Measurements from ENCODE around the gene HMGCS1.

Gene HMGCS1

GRCh38 chr5:43298443-43298842 lies 14.8 kb downstream of the HMGCS1 start:
- in situ Hi-C loops (cut with HindIII; ENCODE audit: low sequenced_read_pairs): no loop called here
- DNase-seq (ENCODE audit: low read depth): no peak
- H3K4me3 ChIP-seq (ENCODE audit: low read depth, low read length): no peak overlapping the region
- TF ChIP-seq CTCF (IDR thresholded peaks at IDR 0.05; ENCODE audit: low read depth, low read length, missing control alignments): no peak

GRCh38 chr5:43296835-43297234 lies 16.4 kb downstream of the HMGCS1 start:
- TF ChIP-seq CTCF (IDR thresholded peaks at IDR 0.05; ENCODE audit: low read depth, low read length, missing control alignments): no peak
- no peak overlapping the region for H3K4me3 ChIP-seq (ENCODE audit: low read depth, low read length)
- in situ Hi-C loops (cut with HindIII; ENCODE audit: low sequenced_read_pairs): no loop called here
- DNase-seq (ENCODE audit: low read depth): no peak

GRCh38 chr5:43295202-43295601 lies 18.0 kb downstream of the HMGCS1 start:
- TF ChIP-seq CTCF (IDR thresholded peaks at IDR 0.05; ENCODE audit: low read depth, low read length, missing control alignments): no peak
- in situ Hi-C loops (cut with HindIII; ENCODE audit: low sequenced_read_pairs): no loop called here
- no peak overlapping the region for H3K4me3 ChIP-seq (ENCODE audit: low read depth, low read length)
- no peak for DNase-seq (ENCODE audit: low read depth)

- TF ChIP-seq CTCF (IDR thresholded peaks at IDR 0.05; ENCODE audit: low read depth, low read length, missing control alignments): no peak
- H3K4me3 ChIP-seq (ENCODE audit: low read depth, low read length): no peak overlapping the region
- DNase-seq (ENCODE audit: low read depth): peak; percentile 46
- in situ Hi-C loops (cut with HindIII; ENCODE audit: low sequenced_read_pairs): no loop called here
These were observed 19.0 kb downstream of the HMGCS1 start for GRCh38 chr5:43294226-43294625.

GRCh38 chr5:43290726-43291125 lies 22.5 kb downstream of the HMGCS1 start:
- DNase-seq (ENCODE audit: low read depth): no peak
- in situ Hi-C loops (cut with HindIII; ENCODE audit: low sequenced_read_pairs): no loop called here
- no peak overlapping the region for H3K4me3 ChIP-seq (ENCODE audit: low read depth, low read length)
- TF ChIP-seq CTCF (IDR thresholded peaks at IDR 0.05; ENCODE audit: low read depth, low read length, missing control alignments): no peak

- no peak for TF ChIP-seq CTCF (IDR thresholded peaks at IDR 0.05; ENCODE audit: low read depth, low read length, missing control alignments)
- no peak for DNase-seq (ENCODE audit: low read depth)
- in situ Hi-C loops (cut with HindIII; ENCODE audit: low sequenced_read_pairs): no loop called here
- no peak overlapping the region for H3K4me3 ChIP-seq (ENCODE audit: low read depth, low read length)
These were observed 24.9 kb downstream of the HMGCS1 start for GRCh38 chr5:43288269-43288831.

- DNase-seq (ENCODE audit: low read depth): no peak
- no peak overlapping the region for H3K4me3 ChIP-seq (ENCODE audit: low read depth, low read length)
- in situ Hi-C loops (cut with HindIII; ENCODE audit: low sequenced_read_pairs): no loop called here
- TF ChIP-seq CTCF (IDR thresholded peaks at IDR 0.05; ENCODE audit: low read depth, low read length, missing control alignments): no peak
These were observed 25.7 kb downstream of the HMGCS1 start for GRCh38 chr5:43287493-43287892.
